Medulla oblongata (tissue), 1 donor: ENCODE measurements around the gene RARS1.

Source experiments
- DNase-seq: peaks from one replicate; pipeline ENCODE4 v3.0.0-alpha.2; 2015; ENCODE audit errors: extremely low spot score

Gene RARS1

GRCh38 chr5:168486136-168486879 is at the start of gene RARS1:
RARS1 (plus strand) TSS chr5:168486471; CDS start chr5:168486499, 28 bp downstream.
- peak; percentile 95 for DNase-seq

GRCh38 chr5:168438349-168438748 is 47.9 kb upstream of the RARS1 start:
- DNase-seq, result no peak

GRCh38 chr5:168443533-168443932 is 42.7 kb upstream of the RARS1 start:
- DNase-seq, result no peak

- DNase-seq, result no peak
Observed at GRCh38 chr5:168443950-168444700, 42.1 kb upstream of the RARS1 start.

- no peak for DNase-seq
Observed at GRCh38 chr5:168446983-168447619, 39.2 kb upstream of the RARS1 start.

GRCh38 chr5:168447808-168448207 is 38.5 kb upstream of the RARS1 start:
- DNase-seq, result no peak

- DNase-seq, result no peak
Observed at GRCh38 chr5:168449166-168449565, 37.1 kb upstream of the RARS1 start.

GRCh38 chr5:168451565-168451964 is 34.7 kb upstream of the RARS1 start:
- DNase-seq, result no peak

GRCh38 chr5:168455201-168455600 is 31.1 kb upstream of the RARS1 start:
- no peak for DNase-seq

GRCh38 chr5:168457542-168457941 is 28.7 kb upstream of the RARS1 start:
- DNase-seq, result no peak

- DNase-seq, result no peak
Observed at GRCh38 chr5:168460606-168461005, 25.7 kb upstream of the RARS1 start.

GRCh38 chr5:168463081-168463480 is 23.2 kb upstream of the RARS1 start:
- DNase-seq, result no peak

GRCh38 chr5:168464214-168464613 is 22.1 kb upstream of the RARS1 start:
- no peak for DNase-seq

- DNase-seq, result no peak
Observed at GRCh38 chr5:168464641-168465040, 21.6 kb upstream of the RARS1 start.

- DNase-seq, result no peak
Observed at GRCh38 chr5:168467755-168468330, 18.4 kb upstream of the RARS1 start.

GRCh38 chr5:168468836-168469235 is 17.4 kb upstream of the RARS1 start:
- DNase-seq, result no peak

GRCh38 chr5:168469816-168470215 is 16.5 kb upstream of the RARS1 start:
- DNase-seq, result no peak

- no peak for DNase-seq
Observed at GRCh38 chr5:168471785-168472184, 14.5 kb upstream of the RARS1 start.

- DNase-seq, result no peak
Observed at GRCh38 chr5:168472329-168472728, 13.9 kb upstream of the RARS1 start.

- no peak for DNase-seq
Observed at GRCh38 chr5:168474319-168474718, 12.0 kb upstream of the RARS1 start.

- no peak for DNase-seq
Observed at GRCh38 chr5:168477060-168477459, 9.2 kb upstream of the RARS1 start.

GRCh38 chr5:168479166-168479565 is 7.1 kb upstream of the RARS1 start:
- DNase-seq, result no peak
